Kidney (tissue), 14 donors: ENCODE results near the gene EEFSEC. TPM values are rescaled to one million over a fixed set of nuclear protein-coding genes. Genes with fewer than 3 reads are reported as not detected.

Experiments used
- DNase-seq, 5 donors: peaks; one replicate each; pipeline ENCODE4 v3.0.0-alpha.2; 2013 to 2020
- FAIRE-seq: peaks from 2 replicates; lab custom pipeline; 2012; peaks lifted over from hg19 to GRCh38; lab: Jason Lieb, UNC
- H3K27ac ChIP-seq, 2 donors: one replicate each; pipeline ENCODE4 v1.7.0; 2013; ENCODE audit warnings: low read depth in 2 of 2, low read length in 2 of 2, inconsistent platforms in 1 of 2
- H3K27me3 ChIP-seq: one replicate; pipeline ENCODE4 v1.7.1; 2013; ENCODE audit warnings: low read length, inconsistent platforms; ENCODE audit not compliant: control insufficient read depth, insufficient read depth
- H3K36me3 ChIP-seq, 3 donors: one replicate each; pipeline versions ENCODE4 v1.7.0 to v1.7.1; 2013; ENCODE audit warnings: low read length in 3 of 3, control low read depth in 1 of 3, inconsistent platforms in 1 of 3; ENCODE audit not compliant: insufficient read depth in 3 of 3, control insufficient read depth in 2 of 3
- H3K4me1 ChIP-seq, 3 donors: one replicate each; pipeline versions ENCODE4 v1.7.0 to v1.7.1; 2013; ENCODE audit warnings: low read length in 3 of 3, inconsistent platforms in 1 of 3, low read depth in 1 of 3; ENCODE audit not compliant: control insufficient read depth in 2 of 3, insufficient read depth in 2 of 3
- H3K4me3 ChIP-seq, 3 donors: one replicate each; pipeline versions ENCODE4 v1.7.0 to v1.8.1; 2013; ENCODE audit warnings: low read length in 3 of 3, control low read depth in 1 of 3, inconsistent platforms in 1 of 3
- H3K9ac ChIP-seq, 3 donors: one replicate each; pipeline versions ENCODE4 v1.7.0 to v1.7.1; 2013; ENCODE audit warnings: low read length in 3 of 3, control low read depth in 1 of 3, inconsistent platforms in 1 of 3
- H3K9me3 ChIP-seq, 3 donors: one replicate each; pipeline versions ENCODE4 v1.7.0 to v1.7.1; 2013; ENCODE audit warnings: low read length in 3 of 3, control low read depth in 1 of 3, inconsistent platforms in 1 of 3; ENCODE audit not compliant: control insufficient read depth in 2 of 3, insufficient read depth in 1 of 3
- CTCF ChIP-seq: IDR thresholded peaks from 3 replicates; pipeline ENCODE4 v1.5.1; 2012; ENCODE audit warnings: mild to moderate bottlenecking, moderate library complexity, borderline replicate concordance; ENCODE audit not compliant: insufficient read depth; ENCODE audit errors: extremely low read depth
- intact Hi-C: fragments of 100-400 bp; cut with DNase I; formaldehyde crosslinking; loops from one replicate; pipeline ENCODE4 v1.11.1; 2022
- polyA plus RNA-seq: library from polyadenylated mRNA; stranded (reverse); fragments of 350-450 nt; fragmentation: Illumina TruSeq; extraction: RNeasy Lipid Tissue Mini Kit (QIAGEN cat#74804); gene quantifications from one replicate; pipeline ENCODE4 v1.2.3, GENCODE V29; 2014; ENCODE audit warnings: low read depth, low replicate concordance; ENCODE audit not compliant: insufficient read depth
- total RNA-seq: library from RNA; stranded (reverse); fragmentation: NEBNext Ultra II Directional; extraction: Animal tissue kit (Norgen Biotek cat#: 25700); gene quantifications from one replicate; pipeline ENCODE4 v1.2.1, GENCODE V29; 2021
- donor health status: control.
- donor health status: control.
- donor health status: control.
- donor health status: control.
- donor health status: control.
- donor health status: DM: yes; HTN: yes; CAD: no.
- donor health status: Normal renal cell carcinoma (clear cell type).

Gene EEFSEC
- total and polyA plus RNA-seq, 2 donors from 2014 or later: 15.2 to 23.2 TPM

- DNase-seq (no peak), FAIRE-seq (no peak)
- no peaks in the 10 kb centered on the region for H3K27me3 ChIP-seq
- peaks cover 0 to 2% (median 0%) of the 10 kb centered on the region in 3 donors for H3K36me3 ChIP-seq
- intact Hi-C loops: no loop called here
- H3K9me3 ChIP-seq: no peaks in the 10 kb centered on the region
- peak overlapping the region; percentile 2 to 8 for H3K27ac ChIP-seq
- no peak overlapping the region for H3K4me3 ChIP-seq
- no peak overlapping the region for H3K9ac ChIP-seq
- TF ChIP-seq CTCF: no peak
- H3K4me1 ChIP-seq: peaks cover 4 to 18% (median 6%) of the 10 kb centered on the region in 3 donors
Observed at GRCh38 chr3:128168836-128169235, 15.6 kb downstream of the EEFSEC start.

- Histone ChIP-seq H3K4me3 (no peak overlapping the region), H3K4me1 (peaks cover 4 to 23% (median 6%) of the 10 kb centered on the region in 3 donors), H3K9ac (no peak overlapping the region), H3K36me3 (peaks cover 0 to 2% (median 0%) of the 10 kb centered on the region in 3 donors), H3K27ac (no peak overlapping the region), H3K9me3 (no peaks in the 10 kb centered on the region), H3K27me3 (no peaks in the 10 kb centered on the region)
- FAIRE-seq (peak; percentile 88), DNase-seq (peak; percentile 80 to 95 (median 82))
- peak; percentile 87 for TF ChIP-seq CTCF
- intact Hi-C loops: loop anchor here (10.0 kb wide), 1 partner anchor 324 kb away; the partner anchor contains the start of gene GATA2
Observed at GRCh38 chr3:128170866-128171516, 17.7 kb downstream of the EEFSEC start.

- Histone ChIP-seq H3K9me3 (no peaks in the 10 kb centered on the region), H3K9ac (no peak overlapping the region), H3K4me3 (no peak overlapping the region), H3K27ac (no peak overlapping the region), H3K4me1 (peaks cover 2 to 12% (median 4%) of the 10 kb centered on the region in 3 donors), H3K36me3 (peaks cover 0 to 2% (median 0%) of the 10 kb centered on the region in 3 donors), H3K27me3 (no peaks in the 10 kb centered on the region)
- no peak for TF ChIP-seq CTCF
- peak in 1 of 5 donors; percentile 26 for DNase-seq
- FAIRE-seq: no peak
- intact Hi-C loops: loop anchor here (10.0 kb wide), 1 partner anchor 322 kb away; the partner anchor contains the start of gene GATA2
Observed at GRCh38 chr3:128173200-128173599, 19.9 kb downstream of the EEFSEC start.
